Measurements from ENCODE around the gene CCL4L2.
"Not testable (repeated sequence)": the region's sequence is repeated elsewhere in the genome, so short reads cannot be mapped to it uniquely, and the experiment has no call there.

DNA sequence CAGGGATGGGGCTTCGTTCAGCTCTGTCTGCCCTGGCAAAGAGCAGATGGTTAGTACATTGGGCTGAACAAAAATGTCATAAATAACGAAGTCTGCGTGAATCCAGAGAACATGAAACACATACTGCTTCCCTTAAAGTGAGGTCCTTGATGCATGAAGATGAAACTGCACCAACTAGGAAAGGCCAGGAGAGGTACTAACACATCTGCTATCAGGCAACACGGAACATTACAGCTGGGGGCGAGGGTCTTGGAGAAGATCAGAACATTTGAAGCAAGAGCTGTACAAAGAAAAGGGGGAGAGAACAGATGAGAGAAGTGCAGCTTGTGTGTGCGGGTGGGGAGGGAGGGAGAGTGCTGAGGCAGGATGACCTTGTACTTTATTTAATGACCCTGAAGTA lies 3.5 kb upstream of the CCL4L2 start:
- TF ChIP-seq, protein P1, sequence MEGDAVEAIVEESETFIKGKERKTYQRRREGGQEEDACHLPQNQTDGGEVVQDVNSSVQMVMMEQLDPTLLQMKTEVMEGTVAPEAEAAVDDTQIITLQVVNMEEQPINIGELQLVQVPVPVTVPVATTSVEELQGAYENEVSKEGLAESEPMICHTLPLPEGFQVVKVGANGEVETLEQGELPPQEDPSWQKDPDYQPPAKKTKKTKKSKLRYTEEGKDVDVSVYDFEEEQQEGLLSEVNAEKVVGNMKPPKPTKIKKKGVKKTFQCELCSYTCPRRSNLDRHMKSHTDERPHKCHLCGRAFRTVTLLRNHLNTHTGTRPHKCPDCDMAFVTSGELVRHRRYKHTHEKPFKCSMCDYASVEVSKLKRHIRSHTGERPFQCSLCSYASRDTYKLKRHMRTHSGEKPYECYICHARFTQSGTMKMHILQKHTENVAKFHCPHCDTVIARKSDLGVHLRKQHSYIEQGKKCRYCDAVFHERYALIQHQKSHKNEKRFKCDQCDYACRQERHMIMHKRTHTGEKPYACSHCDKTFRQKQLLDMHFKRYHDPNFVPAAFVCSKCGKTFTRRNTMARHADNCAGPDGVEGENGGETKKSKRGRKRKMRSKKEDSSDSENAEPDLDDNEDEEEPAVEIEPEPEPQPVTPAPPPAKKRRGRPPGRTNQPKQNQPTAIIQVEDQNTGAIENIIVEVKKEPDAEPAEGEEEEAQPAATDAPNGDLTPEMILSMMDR (conservative IDR thresholded peaks at IDR 0.05; ENCODE audit: low read length) = not testable (repeated sequence)
- TF ChIP-seq EZH2phosphoT487 (IDR thresholded peaks at IDR 0.05; ENCODE audit: borderline replicate concordance) = not testable (repeated sequence)
